ENCODE measurements around the gene STAT1. TPM values are rescaled to one million over a fixed set of nuclear protein-coding genes. Genes with fewer than 3 reads are reported as not detected.
"Not testable (repeated sequence)": the region's sequence is repeated elsewhere in the genome, so short reads cannot be mapped to it uniquely, and the experiment has no call there.

STAT1 gene
- total and polyA plus RNA-seq, 8 donors: 8.2 to 51.8 (median 24.4) TPM

GRCh38 chr2:190961918-190962487 lies 52.0 kb downstream of the STAT1 start:
- no peak for DNase-seq
- H3K27ac ChIP-seq: no peak overlapping the region
- no peak for TF ChIP-seq CTCF (IDR thresholded peaks at IDR 0.05)
- no peaks in the 10 kb centered on the region for H3K9me3 ChIP-seq
- H3K36me3 ChIP-seq: peaks cover 0 to 6% (median 0%) of the 10 kb centered on the region in 3 donors
- no peak for FAIRE-seq
- H3K4me3 ChIP-seq: no peak overlapping the region
- H3K27me3 ChIP-seq: no peaks in the 10 kb centered on the region
- 67 to 74% methylated on average over 2 of the region's 2 CpGs for WGBS, 2 donors
- intact Hi-C loops (cut with DNase I): no loop called here
- peak in 2 of 4 donors; percentile 26 to 38 for ATAC-seq
- H3K4me1 ChIP-seq: peaks cover 0 to 12% (median 0%) of the 10 kb centered on the region in 3 donors

- ATAC-seq; intact Hi-C loops (cut with DNase I); H3K27me3 ChIP-seq; H3K27ac ChIP-seq; H3K4me3 ChIP-seq; H3K9me3 ChIP-seq; DNase-seq; FAIRE-seq; H3K36me3 ChIP-seq: not testable (repeated sequence)
- H3K4me1 ChIP-seq: peaks cover 0 to 12% (median 0%) of the 10 kb centered on the region in 3 donors
- 91 to 97% methylated on average over 5 of the region's 5 CpGs for WGBS, 2 donors
Measured at GRCh38 chr2:190961117-190961516, 52.9 kb downstream of the STAT1 start.

GRCh38 chr2:190959911-190960788 lies 53.8 kb downstream of the STAT1 start:
- Histone ChIP-seq H3K36me3 (peaks cover 0 to 6% (median 0%) of the 10 kb centered on the region in 3 donors), H3K9me3 (no peaks in the 10 kb centered on the region), H3K4me1 (peaks cover 0 to 12% (median 0%) of the 10 kb centered on the region in 3 donors), H3K27ac (no peak overlapping the region), H3K4me3 (no peak overlapping the region), H3K27me3 (no peaks in the 10 kb centered on the region)
- no peak for ATAC-seq
- FAIRE-seq: no peak
- TF ChIP-seq CTCF (IDR thresholded peaks at IDR 0.05): no peak
- intact Hi-C loops (cut with DNase I): no loop called here
- 66 to 79% methylated on average over 5 of the region's 5 CpGs for WGBS, 2 donors
- no peak for DNase-seq

- H3K9me3 ChIP-seq: no peaks in the 10 kb centered on the region
- no peaks in the 10 kb centered on the region for H3K36me3 ChIP-seq
- intact Hi-C loops (cut with DNase I): no loop called here
- no peaks in the 10 kb centered on the region for H3K27me3 ChIP-seq
- ATAC-seq: peak; percentile 50 to 76 (median 64)
- peaks cover 18 to 20% (median 19%) of the 10 kb centered on the region in 3 donors for H3K4me1 ChIP-seq
- peak overlapping the region in 2 of 4 donors; percentile 31 to 38 for H3K27ac ChIP-seq
- no peak for DNase-seq
- no peak for FAIRE-seq
- H3K4me3 ChIP-seq: no peak overlapping the region
- no peak for TF ChIP-seq CTCF (IDR thresholded peaks at IDR 0.05)
- 12 to 13% methylated on average over 4 of the region's 4 CpGs for WGBS, 2 donors
Measured at GRCh38 chr2:190953257-190953656, 60.7 kb downstream of the STAT1 start.

DNA sequence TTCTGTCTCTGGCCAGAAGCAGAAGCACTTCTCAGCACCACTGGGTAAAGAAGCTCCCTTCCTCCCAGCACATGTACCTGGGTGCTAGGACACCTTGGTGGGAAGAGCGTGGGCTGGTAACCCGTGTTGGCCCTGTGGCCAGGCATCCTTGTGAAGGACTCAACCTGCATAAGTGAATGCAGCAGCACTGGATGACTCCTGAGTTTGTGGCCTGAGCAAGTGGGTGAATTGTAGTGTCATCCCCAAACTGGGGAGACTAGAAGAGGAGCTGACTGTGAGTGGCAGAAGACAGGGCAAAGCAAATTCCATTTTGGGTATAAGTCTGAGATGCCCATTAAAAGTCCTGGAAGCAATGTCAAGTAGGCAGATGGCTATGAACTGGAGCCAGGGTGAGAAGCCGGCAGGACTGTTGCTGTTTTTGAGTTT lies 63.4 kb downstream of the STAT1 start:
- Histone ChIP-seq H3K4me1 (peaks cover 31 to 42% (median 40%) of the 10 kb centered on the region in 3 donors), H3K27ac (no peak overlapping the region), H3K9me3 (no peaks in the 10 kb centered on the region), H3K4me3 (no peak overlapping the region), H3K36me3 (no peaks in the 10 kb centered on the region), H3K27me3 (no peaks in the 10 kb centered on the region)
- no peak for TF ChIP-seq CTCF (IDR thresholded peaks at IDR 0.05)
- WGBS, 2 donors: 83 to 87% methylated on average over 3 of the region's 3 CpGs
- DNase-seq (no peak), FAIRE-seq (no peak), ATAC-seq (no peak)
- intact Hi-C loops (cut with DNase I): no loop called here

Data from pancreas (tissue), 10 donors.